Loucy (cell line): ENCODE data around the gene TTC39B.

Experiments used
- CTCF ChIP-seq: fragments of 200-600 bp; sonication (generic); conservative IDR thresholded peaks from 2 replicates; pipeline ENCODE4 v1.5.1; 2014; ENCODE audit warnings: mild to moderate bottlenecking, antibody characterized with exemption, low read length
- EZH2phosphoT487 ChIP-seq: fragments of 200-600 bp; IDR thresholded peaks from 2 replicates; pipeline ENCODE4 v1.6.1; 2018; ENCODE audit warnings: antibody characterized with exemption, mild to moderate bottlenecking, moderate library complexity, borderline replicate concordance

- no peak for TF ChIP-seq EZH2phosphoT487
- TF ChIP-seq CTCF = no peak
Observed at GRCh38 chr9:15153961-15154360, 153.1 kb downstream of the TTC39B start.
